HepG2 (cell line): ENCODE data around the gene GRB7. TPM values are rescaled to one million over a fixed set of nuclear protein-coding genes. Genes with fewer than 3 reads are reported as not detected.
A peak's percentile ranks its signal among the peaks of the same experiment; 100 is the strongest.

ENCODE experiments used
- HNRNPLL ChIP-seq: fragments of 200-400 bp; formaldehyde crosslinking; IDR thresholded peaks from 2 replicates; pipeline ENCODE4 v1.6.1; 2017; ENCODE audit warnings: mild to moderate bottlenecking, low read depth, low read length; ENCODE audit not compliant: poor library complexity, severe bottlenecking
- LCORL ChIP-seq, 2 experiments: fragments of 450-650 bp in 1 of 2; sonication (generic) in 1 of 2; formaldehyde crosslinking in 1 of 2; IDR thresholded peaks; 2 replicates each; pipeline versions ENCODE4 v1.5.0 to v1.6.1; 2017 to 2020; ENCODE audit warnings: antibody characterized with exemption in 1 of 2, missing genetic modification reagents in 1 of 2
- MAFG ChIP-seq: sonication (generic); formaldehyde crosslinking; IDR thresholded peaks from 2 replicates; pipeline ENCODE4 v1.5.1; 2020; ENCODE audit warnings: mild to moderate bottlenecking, missing genetic modification reagents
- MIXL1 ChIP-seq: IDR thresholded peaks from 2 replicates; pipeline ENCODE4 v1.6.1; 2016
- POGZ ChIP-seq: sonication (generic); formaldehyde crosslinking; IDR thresholded peaks from 2 replicates; pipeline ENCODE4 v1.4.0; 2020; ENCODE audit warnings: mild to moderate bottlenecking, missing genetic modification reagents
- RARG ChIP-seq: sonication (generic); formaldehyde crosslinking; IDR thresholded peaks from 2 replicates; pipeline ENCODE4 v1.4.0; 2020; ENCODE audit warnings: low read depth, mild to moderate bottlenecking, missing genetic modification reagents
- SALL1 ChIP-seq: sonication (generic); formaldehyde crosslinking; IDR thresholded peaks from 2 replicates; pipeline ENCODE4 v1.8.0; 2022; ENCODE audit warnings: mild to moderate bottlenecking, missing genetic modification reagents
- TBP ChIP-seq: sonication (generic); formaldehyde crosslinking; IDR thresholded peaks from 2 replicates; pipeline ENCODE4 v1.5.0; 2020; ENCODE audit warnings: missing genetic modification reagents
- ZNF205 ChIP-seq: IDR thresholded peaks from 2 replicates; pipeline ENCODE4 v1.6.1; 2018; ENCODE audit warnings: missing biosample characterization, missing genetic modification reagents
- ZNF253 ChIP-seq: sonication (generic); formaldehyde crosslinking; IDR thresholded peaks from 2 replicates; pipeline ENCODE4 v1.8.0; 2022; ENCODE audit warnings: mild to moderate bottlenecking, missing genetic modification reagents, borderline replicate concordance
- ZNF335 ChIP-seq: sonication (generic); formaldehyde crosslinking; IDR thresholded peaks from 2 replicates; pipeline ENCODE4 v1.4.0; 2020; ENCODE audit warnings: missing genetic modification reagents
- ZNF605 ChIP-seq: sonication (generic); formaldehyde crosslinking; IDR thresholded peaks from 2 replicates; pipeline ENCODE4 v1.8.0; 2022; ENCODE audit warnings: mild to moderate bottlenecking, missing genetic modification reagents
- ZNF614 ChIP-seq: IDR thresholded peaks from 2 replicates; pipeline ENCODE4 v1.6.1; 2018; ENCODE audit warnings: missing biosample characterization, missing genetic modification reagents, inconsistent platforms, borderline replicate concordance
- ZNF75D ChIP-seq: sonication (generic); formaldehyde crosslinking; IDR thresholded peaks from 2 replicates; pipeline ENCODE4 v1.8.1; 2023; ENCODE audit warnings: missing genetic modification reagents, mild to moderate bottlenecking, borderline replicate concordance
- ZNF816 ChIP-seq: sonication (generic); formaldehyde crosslinking; IDR thresholded peaks from 2 replicates; pipeline ENCODE4 v1.8.0; 2022; ENCODE audit warnings: missing genetic modification reagents, mild to moderate bottlenecking, borderline replicate concordance
- polyA plus RNA-seq, 8 experiments: library from polyadenylated mRNA; depleted of rRNA in 3 of 8; stranded (reverse) in 7 of 8; unstranded in 1 of 8; fragments of >200 nt; fragmentation: Illumina TruSeq in 4 of 8; extraction: Trizol in 4 of 8; gene quantifications; 2 replicates each; pipeline versions ENCODE4 v1.2.1 to v1.2.3, GENCODE V29; 2011 to 2016; ENCODE audit warnings: low read depth in 4 of 8, missing spikeins in 1 of 8, mixed read lengths in 1 of 8; ENCODE audit not compliant: insufficient read depth in 1 of 8
- total RNA-seq, 5 experiments: library from RNA; depleted of rRNA; stranded (reverse); fragments of >200 nt; fragmentation: Illumina TruSeq; extraction: Trizol; gene quantifications; 2 replicates each; pipeline ENCODE4 v1.2.3, GENCODE V29; 2016; ENCODE audit warnings: low read depth in 1 of 5
- TF ChIP-seq, protein P1 (sequence below): sonication (generic); formaldehyde crosslinking; IDR thresholded peaks from 2 replicates; pipeline ENCODE4 v1.5.1; 2020; ENCODE audit warnings: missing genetic modification reagents, mild to moderate bottlenecking, borderline replicate concordance
- TF ChIP-seq, protein P2 (sequence below): IDR thresholded peaks from 2 replicates; pipeline ENCODE4 v1.6.1; 2016; ENCODE audit warnings: low read depth, borderline replicate concordance
- TF ChIP-seq, protein P3 (sequence below): sonication (generic); formaldehyde crosslinking; IDR thresholded peaks from 2 replicates; pipeline ENCODE4 v1.5.1; 2020; ENCODE audit warnings: missing genetic modification reagents, mild to moderate bottlenecking, borderline replicate concordance
- TF ChIP-seq, protein P4 (sequence below): IDR thresholded peaks from 2 replicates; pipeline ENCODE4 v1.6.1; 2016; ENCODE audit warnings: low read depth
- TF ChIP-seq, protein P5 (sequence below): sonication (generic); formaldehyde crosslinking; IDR thresholded peaks from 2 replicates; pipeline ENCODE4 v1.5.1; 2020; ENCODE audit warnings: missing genetic modification reagents, mild to moderate bottlenecking, borderline replicate concordance

The GRB7 gene
- total and polyA plus RNA-seq, 2 of the 13 experiments (the other 11 are each of a cell fraction or from before 2014, with no cell fraction given) = 60.2 to 77.7 TPM

DNA sequence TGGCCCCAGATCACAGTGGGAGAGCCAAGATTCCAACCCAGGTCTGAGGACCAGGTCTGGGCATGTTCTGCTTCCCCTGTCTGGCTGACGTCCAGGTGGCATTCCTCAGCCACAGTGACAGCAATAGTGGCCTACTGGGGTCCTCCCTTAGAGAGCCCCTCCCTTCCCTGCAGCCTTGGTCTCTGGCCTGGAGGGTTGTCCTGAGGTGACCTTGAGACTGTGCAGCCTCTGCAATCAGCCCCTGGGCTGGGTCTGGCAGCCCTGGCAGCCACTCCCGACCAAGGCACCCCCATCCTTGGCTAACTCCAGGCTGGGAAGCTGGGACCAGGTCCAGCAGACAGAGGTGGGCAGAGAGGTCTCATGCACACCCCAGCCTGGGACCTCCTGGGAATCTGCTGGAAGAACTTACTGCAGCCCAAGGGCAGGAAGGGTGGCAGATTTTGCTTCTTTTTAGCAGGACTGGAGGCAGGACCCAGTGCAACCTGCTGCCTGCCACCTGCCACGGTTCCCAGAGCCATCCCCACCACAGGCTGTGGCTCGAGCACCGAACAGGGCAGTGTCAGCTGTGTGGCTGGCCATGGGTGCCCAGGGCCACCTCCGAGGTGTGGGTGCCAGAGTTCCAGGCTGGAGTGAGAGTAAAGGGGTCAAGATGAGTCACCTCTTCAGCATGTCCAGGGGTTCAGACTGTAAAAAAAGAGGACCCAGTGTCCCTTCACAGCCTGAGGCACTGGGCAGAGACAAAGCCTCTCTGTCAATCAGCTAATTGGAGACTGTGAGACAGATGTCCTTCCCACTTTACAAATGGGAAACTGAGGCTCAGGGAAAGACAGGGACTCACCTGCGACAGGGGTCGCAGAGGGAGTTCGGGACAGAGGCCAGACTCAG lies 12.6 kb downstream of the GRB7 start (continued):
- TF ChIP-seq, protein P1, sequence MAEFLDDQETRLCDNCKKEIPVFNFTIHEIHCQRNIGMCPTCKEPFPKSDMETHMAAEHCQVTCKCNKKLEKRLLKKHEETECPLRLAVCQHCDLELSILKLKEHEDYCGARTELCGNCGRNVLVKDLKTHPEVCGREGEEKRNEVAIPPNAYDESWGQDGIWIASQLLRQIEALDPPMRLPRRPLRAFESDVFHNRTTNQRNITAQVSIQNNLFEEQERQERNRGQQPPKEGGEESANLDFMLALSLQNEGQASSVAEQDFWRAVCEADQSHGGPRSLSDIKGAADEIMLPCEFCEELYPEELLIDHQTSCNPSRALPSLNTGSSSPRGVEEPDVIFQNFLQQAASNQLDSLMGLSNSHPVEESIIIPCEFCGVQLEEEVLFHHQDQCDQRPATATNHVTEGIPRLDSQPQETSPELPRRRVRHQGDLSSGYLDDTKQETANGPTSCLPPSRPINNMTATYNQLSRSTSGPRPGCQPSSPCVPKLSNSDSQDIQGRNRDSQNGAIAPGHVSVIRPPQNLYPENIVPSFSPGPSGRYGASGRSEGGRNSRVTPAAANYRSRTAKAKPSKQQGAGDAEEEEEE (CRISPR knock-in tag) = 0 out of 2 replicates have a peak, but pooled peaks have one; percentile 83
- no peak for TF ChIP-seq ZNF816 (CRISPR knock-in tag)
- TF ChIP-seq ZNF605 (CRISPR knock-in tag) = peak; percentile 68; the same call in 1 of the 2 replicates
- peak; percentile 62 for TF ChIP-seq SALL1
- TF ChIP-seq TBP (CRISPR knock-in tag) = no peak
- no peak for TF ChIP-seq ZNF75D
- TF ChIP-seq ZNF253 (CRISPR knock-in tag) = no peak; the same call in 1 of the 2 replicates
- TF ChIP-seq MAFG = no peak
- no peak for TF ChIP-seq RARG (CRISPR knock-in tag)
- TF ChIP-seq ZNF205 = 0 out of 2 replicates have a peak, but pooled peaks have one; percentile 22
- TF ChIP-seq POGZ (CRISPR knock-in tag) = no peak
- TF ChIP-seq, protein P2, sequence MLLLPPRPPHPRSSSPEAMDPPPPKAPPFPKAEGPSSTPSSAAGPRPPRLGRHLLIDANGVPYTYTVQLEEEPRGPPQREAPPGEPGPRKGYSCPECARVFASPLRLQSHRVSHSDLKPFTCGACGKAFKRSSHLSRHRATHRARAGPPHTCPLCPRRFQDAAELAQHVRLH (CRISPR knock-in tag) = no peak; the same call in 1 of the 2 replicates
- TF ChIP-seq, protein P3, sequence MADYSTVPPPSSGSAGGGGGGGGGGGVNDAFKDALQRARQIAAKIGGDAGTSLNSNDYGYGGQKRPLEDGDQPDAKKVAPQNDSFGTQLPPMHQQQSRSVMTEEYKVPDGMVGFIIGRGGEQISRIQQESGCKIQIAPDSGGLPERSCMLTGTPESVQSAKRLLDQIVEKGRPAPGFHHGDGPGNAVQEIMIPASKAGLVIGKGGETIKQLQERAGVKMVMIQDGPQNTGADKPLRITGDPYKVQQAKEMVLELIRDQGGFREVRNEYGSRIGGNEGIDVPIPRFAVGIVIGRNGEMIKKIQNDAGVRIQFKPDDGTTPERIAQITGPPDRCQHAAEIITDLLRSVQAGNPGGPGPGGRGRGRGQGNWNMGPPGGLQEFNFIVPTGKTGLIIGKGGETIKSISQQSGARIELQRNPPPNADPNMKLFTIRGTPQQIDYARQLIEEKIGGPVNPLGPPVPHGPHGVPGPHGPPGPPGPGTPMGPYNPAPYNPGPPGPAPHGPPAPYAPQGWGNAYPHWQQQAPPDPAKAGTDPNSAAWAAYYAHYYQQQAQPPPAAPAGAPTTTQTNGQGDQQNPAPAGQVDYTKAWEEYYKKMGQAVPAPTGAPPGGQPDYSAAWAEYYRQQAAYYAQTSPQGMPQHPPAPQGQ = 0 out of 2 replicates have a peak, but pooled peaks have one; percentile 54
- TF ChIP-seq, protein P4, sequence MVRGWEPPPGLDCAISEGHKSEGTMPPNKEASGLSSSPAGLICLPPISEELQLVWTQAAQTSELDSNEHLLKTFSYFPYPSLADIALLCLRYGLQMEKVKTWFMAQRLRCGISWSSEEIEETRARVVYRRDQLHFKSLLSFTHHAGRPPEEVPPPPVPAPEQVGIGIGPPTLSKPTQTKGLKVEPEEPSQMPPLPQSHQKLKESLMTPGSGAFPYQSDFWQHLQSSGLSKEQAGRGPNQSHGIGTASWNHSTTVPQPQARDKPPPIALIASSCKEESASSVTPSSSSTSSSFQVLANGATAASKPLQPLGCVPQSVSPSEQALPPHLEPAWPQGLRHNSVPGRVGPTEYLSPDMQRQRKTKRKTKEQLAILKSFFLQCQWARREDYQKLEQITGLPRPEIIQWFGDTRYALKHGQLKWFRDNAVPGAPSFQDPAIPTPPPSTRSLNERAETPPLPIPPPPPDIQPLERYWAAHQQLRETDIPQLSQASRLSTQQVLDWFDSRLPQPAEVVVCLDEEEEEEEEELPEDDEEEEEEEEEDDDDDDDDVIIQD = 0 out of 2 replicates have a peak, but pooled peaks have one; percentile 1
- 0 out of 2 replicates have a peak, but pooled peaks have one; percentile 12 for TF ChIP-seq ZNF614 (CRISPR knock-in tag)
- no peak for TF ChIP-seq LCORL (IDR thresholded peaks at IDR 0.05)
- TF ChIP-seq LCORL (CRISPR knock-in tag; IDR thresholded peaks at IDR 0.05) = peak; percentile 74
- no peak for TF ChIP-seq MIXL1 (CRISPR knock-in tag)
- TF ChIP-seq, protein P5, sequence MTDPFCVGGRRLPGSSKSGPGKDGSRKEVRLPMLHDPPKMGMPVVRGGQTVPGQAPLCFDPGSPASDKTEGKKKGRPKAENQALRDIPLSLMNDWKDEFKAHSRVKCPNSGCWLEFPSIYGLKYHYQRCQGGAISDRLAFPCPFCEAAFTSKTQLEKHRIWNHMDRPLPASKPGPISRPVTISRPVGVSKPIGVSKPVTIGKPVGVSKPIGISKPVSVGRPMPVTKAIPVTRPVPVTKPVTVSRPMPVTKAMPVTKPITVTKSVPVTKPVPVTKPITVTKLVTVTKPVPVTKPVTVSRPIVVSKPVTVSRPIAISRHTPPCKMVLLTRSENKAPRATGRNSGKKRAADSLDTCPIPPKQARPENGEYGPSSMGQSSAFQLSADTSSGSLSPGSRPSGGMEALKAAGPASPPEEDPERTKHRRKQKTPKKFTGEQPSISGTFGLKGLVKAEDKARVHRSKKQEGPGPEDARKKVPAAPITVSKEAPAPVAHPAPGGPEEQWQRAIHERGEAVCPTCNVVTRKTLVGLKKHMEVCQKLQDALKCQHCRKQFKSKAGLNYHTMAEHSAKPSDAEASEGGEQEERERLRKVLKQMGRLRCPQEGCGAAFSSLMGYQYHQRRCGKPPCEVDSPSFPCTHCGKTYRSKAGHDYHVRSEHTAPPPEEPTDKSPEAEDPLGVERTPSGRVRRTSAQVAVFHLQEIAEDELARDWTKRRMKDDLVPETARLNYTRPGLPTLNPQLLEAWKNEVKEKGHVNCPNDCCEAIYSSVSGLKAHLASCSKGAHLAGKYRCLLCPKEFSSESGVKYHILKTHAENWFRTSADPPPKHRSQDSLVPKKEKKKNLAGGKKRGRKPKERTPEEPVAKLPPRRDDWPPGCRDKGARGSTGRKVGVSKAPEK (CRISPR knock-in tag) = peak; percentile 64; the same call in 1 of the 2 replicates
- TF ChIP-seq HNRNPLL = no peak
- peak; percentile 59; the same call in 1 of the 2 replicates for TF ChIP-seq ZNF335
